Neutrophil (primary cell): ENCODE results near the gene FANK1.

Source experiments
- H3K27ac ChIP-seq: fragments of 200-600 bp; sonication (generic); 2 replicates; pipeline ENCODE4 v1.5.1; 2016; ENCODE audit warnings: mild to moderate bottlenecking, moderate library complexity
- H3K27me3 ChIP-seq: fragments of 200-600 bp; sonication (generic); 2 replicates; pipeline ENCODE4 v1.6.0; 2016; ENCODE audit warnings: mild to moderate bottlenecking
- H3K36me3 ChIP-seq: fragments of 200-600 bp; sonication (generic); 2 replicates; pipeline ENCODE4 v1.5.1; 2017
- H3K4me1 ChIP-seq, 2 experiments: fragments of 200-600 bp in 1 of 2; sonication (generic) in 1 of 2; 1 replicate in 1 of 2; 2 replicates in 1 of 2; pipeline versions ENCODE4 v1.5.1 to v1.6.1; 2013 to 2016; ENCODE audit warnings: low read depth in 1 of 2, low read length in 1 of 2, mild to moderate bottlenecking in 1 of 2, moderate library complexity in 1 of 2; ENCODE audit not compliant: control insufficient read depth in 1 of 2, insufficient read depth in 1 of 2
- H3K4me3 ChIP-seq, 2 experiments: fragments of 200-600 bp in 1 of 2; sonication (generic) in 1 of 2; 1 replicate in 1 of 2; 2 replicates in 1 of 2; pipeline ENCODE4 v1.5.1; 2013 to 2016; ENCODE audit warnings: low read depth in 1 of 2, low read length in 1 of 2, mild to moderate bottlenecking in 1 of 2, moderate library complexity in 1 of 2
- H3K9me3 ChIP-seq: fragments of 200-600 bp; sonication (generic); 2 replicates; pipeline ENCODE4 v1.5.1; 2016
- TF ChIP-seq, protein P1 (sequence below): fragments of 200-600 bp; sonication (generic); IDR thresholded peaks from 2 replicates; pipeline ENCODE4 v1.5.1; 2016; ENCODE audit warnings: antibody characterized with exemption

The FANK1 gene

GRCh38 chr10:125866421-125867029 is 29.8 kb upstream of the FANK1 start:
- TF ChIP-seq, protein P1, sequence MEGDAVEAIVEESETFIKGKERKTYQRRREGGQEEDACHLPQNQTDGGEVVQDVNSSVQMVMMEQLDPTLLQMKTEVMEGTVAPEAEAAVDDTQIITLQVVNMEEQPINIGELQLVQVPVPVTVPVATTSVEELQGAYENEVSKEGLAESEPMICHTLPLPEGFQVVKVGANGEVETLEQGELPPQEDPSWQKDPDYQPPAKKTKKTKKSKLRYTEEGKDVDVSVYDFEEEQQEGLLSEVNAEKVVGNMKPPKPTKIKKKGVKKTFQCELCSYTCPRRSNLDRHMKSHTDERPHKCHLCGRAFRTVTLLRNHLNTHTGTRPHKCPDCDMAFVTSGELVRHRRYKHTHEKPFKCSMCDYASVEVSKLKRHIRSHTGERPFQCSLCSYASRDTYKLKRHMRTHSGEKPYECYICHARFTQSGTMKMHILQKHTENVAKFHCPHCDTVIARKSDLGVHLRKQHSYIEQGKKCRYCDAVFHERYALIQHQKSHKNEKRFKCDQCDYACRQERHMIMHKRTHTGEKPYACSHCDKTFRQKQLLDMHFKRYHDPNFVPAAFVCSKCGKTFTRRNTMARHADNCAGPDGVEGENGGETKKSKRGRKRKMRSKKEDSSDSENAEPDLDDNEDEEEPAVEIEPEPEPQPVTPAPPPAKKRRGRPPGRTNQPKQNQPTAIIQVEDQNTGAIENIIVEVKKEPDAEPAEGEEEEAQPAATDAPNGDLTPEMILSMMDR = no peak
- Histone ChIP-seq H3K36me3 (peaks cover 9% of the 10 kb centered on the region), H3K27ac (no peak overlapping the region), H3K27me3 (no peaks in the 10 kb centered on the region), H3K4me3 (no peak overlapping the region), H3K9me3 (no peaks in the 10 kb centered on the region), H3K4me1 (no peaks in the 10 kb centered on the region)

- no peaks in the 10 kb centered on the region for H3K9me3 ChIP-seq
- H3K27me3 ChIP-seq = no peaks in the 10 kb centered on the region
- no peak overlapping the region for H3K4me3 ChIP-seq
- H3K27ac ChIP-seq = no peak overlapping the region
- no peaks in the 10 kb centered on the region for H3K4me1 ChIP-seq
- peaks cover 9% of the 10 kb centered on the region for H3K36me3 ChIP-seq
- TF ChIP-seq, protein P1 = no peak
Observed at GRCh38 chr10:125868372-125868975, 27.9 kb upstream of the FANK1 start.

DNA sequence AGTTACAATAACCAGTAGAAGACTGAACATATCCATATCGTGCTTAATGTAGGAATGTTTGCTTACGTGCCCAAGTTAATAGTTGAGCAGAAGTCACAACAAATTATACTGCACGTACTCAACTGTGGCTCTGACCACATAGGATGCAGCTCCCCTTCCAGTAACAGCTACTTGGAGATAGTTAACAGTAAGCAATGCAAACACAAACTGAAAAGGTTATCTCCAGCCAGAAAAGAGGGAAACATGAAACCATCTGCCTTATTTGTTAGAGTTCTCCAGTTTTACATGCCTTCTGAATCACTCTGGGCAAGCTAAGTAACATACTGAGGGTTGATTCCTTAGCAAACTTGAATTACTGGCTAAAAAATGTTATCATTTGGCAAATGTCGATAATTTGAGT is 25.0 kb upstream of the FANK1 start:
- TF ChIP-seq, protein P1 = no peak
- no peaks in the 10 kb centered on the region for H3K4me1 ChIP-seq
- peaks cover 7% of the 10 kb centered on the region for H3K36me3 ChIP-seq
- H3K4me3 ChIP-seq = no peak overlapping the region
- H3K27me3 ChIP-seq = no peaks in the 10 kb centered on the region
- H3K27ac ChIP-seq = no peak overlapping the region
- H3K9me3 ChIP-seq = no peaks in the 10 kb centered on the region

GRCh38 chr10:125878957-125879835 is 17.2 kb upstream of the FANK1 start:
- Histone ChIP-seq H3K27me3 (no peaks in the 10 kb centered on the region), H3K4me3 (no peak overlapping the region), H3K9me3 (no peaks in the 10 kb centered on the region), H3K27ac (no peak overlapping the region), H3K4me1 (no peaks in the 10 kb centered on the region), H3K36me3 (no peaks in the 10 kb centered on the region)
- TF ChIP-seq, protein P1 = no peak

DNA sequence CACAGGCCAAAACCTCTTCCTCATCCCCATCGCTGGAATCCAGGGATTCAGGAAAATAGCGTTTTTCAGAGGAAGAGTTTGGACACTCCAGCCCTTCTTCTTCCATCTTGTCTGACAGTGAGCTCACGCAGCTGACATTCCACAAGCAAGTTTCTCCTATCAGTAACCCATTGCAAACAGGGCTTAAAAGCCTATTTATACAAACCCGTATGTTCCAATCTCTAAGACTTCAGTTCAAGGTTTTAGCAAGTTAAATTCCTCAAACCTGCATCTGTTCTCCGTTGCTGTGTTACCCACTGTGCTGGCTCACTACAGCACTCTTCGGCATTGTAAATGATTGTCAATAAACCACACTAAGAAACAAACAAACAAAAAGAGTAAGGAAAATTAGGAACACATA is 15.6 kb upstream of the FANK1 start:
- no peak overlapping the region for H3K27ac ChIP-seq
- H3K9me3 ChIP-seq = no peaks in the 10 kb centered on the region
- no peaks in the 10 kb centered on the region for H3K36me3 ChIP-seq
- TF ChIP-seq, protein P1 = no peak
- no peaks in the 10 kb centered on the region for H3K27me3 ChIP-seq
- H3K4me3 ChIP-seq = no peak overlapping the region
- no peaks in the 10 kb centered on the region for H3K4me1 ChIP-seq
